Embryonic facial prominence (tissue), 1 donor: Measurements from ENCODE around the gene PTPRT.
A peak's percentile ranks its signal among the peaks of the same experiment; 100 is the strongest.
"Not testable (repeated sequence)": the region's sequence is repeated elsewhere in the genome, so short reads cannot be mapped to it uniquely, and the experiment has no call there.

ENCODE experiments used
- DNase-seq: peaks from one replicate; pipeline ENCODE4 v3.0.0-alpha.2; 2016; ENCODE audit errors: extremely low spot score

Gene PTPRT

DNA sequence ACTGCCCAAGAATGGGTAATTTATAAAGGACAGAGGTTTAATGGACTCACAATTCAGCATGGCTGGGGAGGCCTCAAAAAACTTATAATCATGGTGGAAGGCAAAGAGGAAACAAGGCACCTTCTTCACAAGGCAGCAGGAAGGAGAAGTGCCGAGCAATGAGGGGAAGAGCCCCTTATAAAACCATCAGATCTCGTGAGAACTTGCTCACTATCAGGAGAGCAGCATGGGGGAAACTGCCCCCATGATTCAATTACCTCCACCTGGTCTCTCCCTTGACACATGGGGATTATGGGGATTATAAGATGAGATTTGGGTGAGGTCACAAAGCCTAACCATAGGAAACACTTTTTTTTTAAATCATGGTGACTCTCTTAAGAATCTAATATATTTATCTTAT lies 278.9 kb downstream of the PTPRT start:
- DNase-seq = not testable (repeated sequence)

DNA sequence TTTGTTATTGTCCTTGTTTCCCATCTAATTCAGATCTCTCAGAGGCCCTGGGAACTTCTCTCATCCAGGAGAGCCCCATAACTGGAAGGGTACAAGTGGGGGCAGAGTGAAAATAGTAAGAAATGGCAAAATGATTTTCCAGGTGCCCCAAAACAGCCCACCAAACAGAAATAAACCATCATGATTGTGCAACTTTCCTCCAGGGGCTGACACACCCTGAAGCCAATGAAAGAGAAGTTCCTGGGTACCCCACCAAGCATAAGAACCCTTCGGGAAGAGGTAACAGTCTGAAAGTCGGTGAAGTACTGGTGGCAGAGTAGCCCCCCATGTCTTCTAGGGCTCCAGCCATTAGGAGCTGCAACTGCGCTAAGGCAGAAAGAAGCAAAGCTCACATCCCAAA lies 282.0 kb downstream of the PTPRT start:
- no peak for DNase-seq

DNA sequence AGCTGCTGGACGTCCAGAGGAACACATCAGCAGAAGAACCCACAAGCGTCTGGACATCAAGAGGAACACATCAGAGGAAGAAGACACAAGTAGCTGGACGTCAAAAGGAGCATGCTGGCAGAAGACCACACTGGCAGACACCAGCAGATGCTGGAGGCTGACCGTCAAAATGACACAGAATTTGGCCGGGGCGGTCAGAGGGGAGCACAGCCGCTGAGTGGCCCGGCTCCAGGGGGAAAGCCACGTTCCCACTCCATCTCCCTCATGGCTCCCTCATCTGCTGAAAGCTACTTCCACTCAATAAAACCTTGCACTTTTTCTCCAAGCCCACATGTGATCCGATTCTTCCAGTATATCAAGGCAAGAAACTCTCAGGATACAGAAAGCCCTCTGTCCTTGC lies 283.6 kb downstream of the PTPRT start:
- no peak for DNase-seq

DNA sequence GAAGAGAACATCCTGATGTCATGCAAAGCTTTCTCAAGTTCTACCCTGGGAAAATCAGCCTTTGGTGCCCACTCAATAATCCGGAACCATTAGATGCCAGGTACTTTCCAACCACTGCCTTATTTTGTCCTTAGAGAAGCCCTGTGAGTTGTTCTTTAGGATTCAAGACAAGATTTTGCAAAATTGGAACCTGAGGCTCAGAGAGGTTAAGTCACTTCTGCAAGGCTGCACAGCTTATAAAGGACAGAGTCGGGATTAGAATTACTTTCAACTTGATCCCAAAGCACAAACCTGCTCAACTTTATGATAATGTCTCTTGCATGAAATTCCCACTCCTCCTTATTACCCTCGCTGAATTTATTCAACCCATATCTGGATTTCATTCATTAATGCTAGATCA lies 287.2 kb downstream of the PTPRT start:
- no peak for DNase-seq

DNA sequence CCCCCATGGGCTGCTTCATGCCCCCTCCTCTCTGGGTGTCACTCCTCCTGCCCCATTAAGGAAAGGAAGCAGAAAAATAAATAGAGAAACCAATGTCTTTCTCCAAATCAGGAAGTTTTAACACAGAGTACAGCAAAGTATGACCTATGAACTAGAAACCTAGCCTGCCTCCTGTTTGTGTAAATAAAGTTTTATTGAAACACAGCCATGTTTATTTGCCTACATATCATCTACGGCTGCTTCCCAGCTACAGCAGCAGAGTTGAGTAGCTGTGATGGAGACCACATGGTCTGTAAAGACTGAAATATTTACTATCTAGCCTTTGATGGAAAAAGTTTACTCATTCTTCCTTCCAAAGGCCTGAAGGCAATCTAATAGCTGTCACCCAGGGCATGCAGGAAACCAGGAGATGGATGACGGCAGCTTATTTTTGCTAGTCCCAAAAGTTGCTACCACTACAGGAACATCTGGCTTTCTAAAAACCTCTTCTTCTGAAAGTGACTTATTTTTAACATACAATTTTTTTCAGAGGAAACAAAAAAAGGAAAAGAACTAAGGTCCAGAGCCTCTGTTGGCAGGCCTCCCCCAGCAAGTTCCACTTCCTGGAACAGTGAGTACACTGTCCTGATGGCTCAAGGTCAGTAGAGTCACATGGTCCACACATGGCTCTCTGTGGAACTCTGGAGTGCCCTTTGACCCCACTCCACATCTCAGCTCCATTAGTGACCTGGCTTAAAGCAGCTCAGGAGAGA lies 287.8 kb downstream of the PTPRT start:
- DNase-seq = no peak

DNA sequence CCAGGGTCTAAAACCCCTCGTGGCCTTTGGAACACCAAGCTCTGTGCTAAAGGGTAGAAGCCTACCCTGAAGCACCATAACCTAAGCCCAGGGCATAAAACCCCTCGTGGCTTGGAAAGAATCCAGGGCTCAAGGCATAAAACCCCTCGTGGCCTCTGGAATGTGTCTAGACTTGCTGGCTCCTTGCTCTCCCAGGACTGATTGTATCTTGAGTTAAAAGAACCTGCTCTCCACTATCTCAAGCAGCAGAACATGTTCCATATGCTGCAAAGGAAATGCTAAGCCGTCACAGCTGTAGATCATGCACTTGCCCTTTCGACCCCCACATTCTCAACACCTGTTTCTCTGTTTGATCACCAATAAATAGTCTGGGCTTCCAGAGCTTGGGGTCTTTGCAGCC lies 288.9 kb downstream of the PTPRT start:
- not testable (repeated sequence) for DNase-seq

DNA sequence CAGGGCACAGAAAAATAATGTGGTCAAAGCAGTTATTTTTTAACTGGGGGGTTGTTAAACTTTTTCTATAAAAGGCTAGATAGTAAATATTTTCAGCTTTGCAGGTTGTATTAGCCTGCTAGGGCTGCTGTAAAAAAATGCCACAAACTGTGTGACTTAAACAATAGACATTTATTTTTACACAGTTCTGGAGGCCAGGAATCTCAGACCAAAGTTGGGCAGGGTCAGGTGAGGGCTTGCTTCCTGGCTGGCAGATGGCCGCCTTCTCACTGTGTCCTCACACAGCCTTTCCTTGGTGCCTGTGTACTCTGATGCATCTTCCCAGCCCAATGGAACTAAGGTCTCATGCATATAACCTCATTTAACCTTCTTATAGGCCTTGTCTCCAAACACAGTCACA lies 294.7 kb downstream of the PTPRT start:
- no peak for DNase-seq

DNA sequence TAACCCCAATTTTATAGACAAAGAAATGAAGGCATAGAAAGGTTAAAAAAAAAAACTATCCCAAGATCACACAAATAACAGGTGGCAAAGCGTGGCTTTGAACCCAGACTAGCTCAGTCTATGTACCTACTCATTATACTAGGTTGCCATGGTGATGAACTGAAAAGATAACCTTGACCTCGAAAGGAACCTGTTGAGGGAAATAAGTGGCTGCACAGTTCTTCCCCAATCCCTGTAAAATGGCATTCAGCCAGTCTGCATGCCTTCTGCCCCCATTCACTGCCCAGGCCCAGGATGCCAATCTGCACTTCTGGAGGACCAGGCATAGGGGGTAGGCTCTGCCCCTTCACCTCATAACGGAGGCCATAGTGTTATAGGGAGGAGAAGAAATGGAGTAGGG lies 295.2 kb downstream of the PTPRT start:
- no peak for DNase-seq

DNA sequence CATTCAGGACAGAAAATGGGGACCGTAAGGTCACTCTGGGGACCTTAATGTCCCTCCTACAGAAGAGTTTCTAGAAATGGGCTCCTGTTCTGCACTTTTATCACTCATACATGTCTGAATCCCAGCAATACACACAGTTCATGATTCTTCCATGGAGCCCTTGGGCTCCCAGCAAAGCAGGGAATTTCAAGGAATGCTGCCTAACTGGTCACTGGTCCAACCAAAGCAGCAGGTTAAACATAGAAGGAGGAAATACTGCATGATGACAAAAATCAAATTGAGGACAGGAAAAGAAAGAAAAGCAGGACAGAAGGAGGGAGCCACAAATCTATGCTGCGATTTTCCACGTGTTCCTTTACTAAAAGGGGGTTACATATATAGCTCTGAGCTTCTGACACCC lies 300.2 kb downstream of the PTPRT start:
- DNase-seq = no peak

DNA sequence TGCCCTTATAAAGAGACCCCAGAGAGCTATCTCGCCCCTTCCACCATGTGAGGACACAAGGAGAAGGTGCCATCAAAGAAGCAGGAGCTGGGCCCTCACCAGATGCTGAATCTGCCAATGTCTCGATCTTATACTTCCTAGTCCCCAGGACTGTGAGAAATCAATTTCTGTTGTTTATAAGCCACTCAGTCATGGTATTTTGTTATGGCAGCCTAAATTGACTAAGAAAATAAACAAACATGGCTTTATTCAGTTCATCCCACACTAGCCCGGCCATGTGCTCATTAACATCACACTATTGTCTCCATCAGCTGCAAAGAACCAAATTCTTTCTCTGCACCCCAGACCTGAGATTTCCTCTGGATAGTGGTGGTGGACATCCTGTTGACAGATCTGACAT lies 302.4 kb downstream of the PTPRT start:
- DNase-seq = no peak

DNA sequence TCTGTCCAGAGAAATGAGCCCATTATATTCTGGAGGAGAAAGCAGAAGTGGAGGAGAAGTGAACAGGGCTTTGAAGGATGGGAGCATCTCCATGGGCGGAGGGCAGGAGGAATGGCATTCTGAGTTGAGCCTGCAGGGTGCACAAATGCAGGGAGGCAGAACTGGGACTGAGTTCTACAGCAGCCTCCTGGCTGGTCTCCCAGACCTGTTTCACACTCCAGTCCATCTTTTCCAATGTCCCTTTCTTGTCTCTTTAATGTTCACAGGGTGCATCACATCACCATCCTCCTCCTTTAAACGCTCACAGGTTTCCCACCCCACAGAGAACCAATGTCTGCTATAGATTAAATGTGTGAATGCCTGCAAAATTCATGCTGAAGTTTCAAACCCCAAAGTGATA lies 302.9 kb downstream of the PTPRT start:
- DNase-seq = no peak

DNA sequence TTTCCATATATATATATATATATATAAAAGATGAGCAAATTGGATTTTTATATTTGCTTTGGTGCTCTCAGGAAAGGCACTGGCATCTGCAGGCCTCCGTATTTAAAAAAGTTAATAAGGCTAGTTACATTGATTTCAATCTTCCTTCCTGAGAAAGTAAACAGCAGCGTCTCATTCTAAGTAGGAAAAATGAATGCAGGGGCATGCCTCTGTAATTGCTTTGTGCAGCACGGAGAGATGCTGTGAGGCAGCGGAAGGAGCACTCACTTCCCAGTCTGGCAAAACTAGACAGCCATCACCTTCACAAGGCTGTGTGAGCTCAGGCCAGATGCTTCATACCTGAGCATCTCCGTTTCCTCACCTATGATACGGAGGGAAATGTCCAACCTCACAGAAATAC lies 303.7 kb downstream of the PTPRT start:
- no peak for DNase-seq

DNA sequence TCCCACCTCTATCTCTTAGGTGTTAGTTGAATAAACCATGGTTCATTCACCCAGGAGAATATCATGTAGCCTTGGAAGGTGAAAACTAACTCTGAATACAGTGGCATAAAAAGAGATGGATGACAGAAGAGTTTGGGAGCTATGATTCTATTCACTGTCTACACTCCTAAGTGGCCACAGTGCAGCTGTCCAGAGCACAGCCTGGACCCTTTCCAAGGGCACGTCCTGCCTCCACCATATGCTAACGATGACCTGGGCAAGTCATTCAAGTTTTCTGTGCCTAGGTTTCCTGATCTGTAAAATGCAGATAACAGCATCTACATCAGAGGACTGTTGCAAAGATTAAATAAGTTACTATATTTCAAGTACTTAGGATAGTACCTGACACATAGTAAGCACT lies 314.1 kb downstream of the PTPRT start:
- DNase-seq = no peak

DNA sequence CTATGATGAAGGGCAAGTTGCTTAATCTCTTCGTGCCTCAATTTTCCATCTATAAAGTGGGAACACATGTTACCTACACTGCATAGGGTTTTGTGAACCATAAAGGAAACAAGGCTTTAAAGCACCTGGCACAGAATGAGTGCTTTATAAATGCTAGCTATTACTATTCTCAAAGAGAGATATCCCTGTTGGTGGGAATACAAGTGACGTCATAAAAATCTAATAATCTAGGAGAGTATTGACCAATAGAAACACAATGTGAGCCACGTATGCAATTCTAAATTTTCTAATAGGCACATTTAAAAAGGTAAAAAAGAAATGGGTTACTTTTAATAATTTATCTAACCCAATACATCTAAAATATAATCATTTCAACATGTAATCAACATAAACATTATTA lies 316.4 kb downstream of the PTPRT start:
- no peak for DNase-seq

DNA sequence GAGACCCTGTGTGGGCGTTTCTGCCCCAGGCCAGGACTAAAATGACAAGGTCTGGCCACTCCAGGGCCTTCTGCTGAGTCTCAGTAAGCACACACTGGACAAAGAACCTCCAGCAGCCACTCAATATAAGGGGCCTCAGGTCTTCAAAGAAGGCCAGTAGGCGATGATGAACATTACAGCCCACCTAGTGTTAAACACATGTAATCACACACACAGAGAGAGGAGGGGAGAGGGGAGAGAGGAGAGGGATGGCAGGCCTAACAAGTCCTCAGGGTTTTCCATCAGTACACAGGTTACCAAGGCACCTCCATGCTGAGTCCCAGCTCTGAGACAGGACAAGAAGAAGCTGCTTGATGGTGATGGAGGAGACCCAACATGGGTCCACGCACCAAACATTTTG lies 325.6 kb downstream of the PTPRT start:
- DNase-seq = no peak

DNA sequence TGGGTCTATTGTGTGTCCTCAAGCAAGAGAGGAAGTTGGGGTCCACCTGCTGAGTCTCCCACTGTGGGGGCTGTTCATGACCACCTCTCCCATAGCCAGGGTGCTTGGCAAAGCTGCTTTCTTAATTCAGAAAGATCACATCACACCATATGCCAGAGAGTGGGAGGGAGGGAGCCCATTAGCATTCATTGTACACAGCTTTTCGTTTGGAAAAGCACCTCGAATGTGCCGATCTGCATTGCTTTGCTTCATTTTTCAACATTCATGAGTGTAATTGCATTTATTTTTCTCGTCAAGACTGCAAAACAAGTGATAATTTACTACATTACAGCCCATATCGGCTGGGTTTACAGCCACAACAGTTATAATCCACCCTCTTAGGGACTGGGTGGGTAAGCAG lies 327.3 kb downstream of the PTPRT start:
- DNase-seq = no peak

DNA sequence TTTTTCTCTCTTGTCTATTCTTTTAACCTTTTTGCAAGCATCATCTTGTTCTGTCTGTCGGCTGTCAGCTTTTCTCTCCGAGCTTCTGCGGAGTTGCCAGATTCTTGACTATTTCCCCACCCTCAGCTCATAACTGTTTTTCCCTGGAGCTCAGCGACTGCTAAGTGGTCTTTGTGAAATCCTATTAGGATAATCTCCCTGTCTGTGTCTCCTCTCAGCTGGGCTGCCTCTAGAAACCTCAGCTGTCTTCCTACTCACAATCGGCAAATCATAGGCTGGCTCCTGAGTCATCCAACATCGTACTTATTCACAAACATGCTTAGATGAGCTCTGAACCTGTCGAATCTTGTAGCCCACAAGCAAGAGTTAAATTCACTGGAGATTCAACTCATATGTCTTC lies 332.3 kb downstream of the PTPRT start:
- DNase-seq = peak; percentile 7

DNA sequence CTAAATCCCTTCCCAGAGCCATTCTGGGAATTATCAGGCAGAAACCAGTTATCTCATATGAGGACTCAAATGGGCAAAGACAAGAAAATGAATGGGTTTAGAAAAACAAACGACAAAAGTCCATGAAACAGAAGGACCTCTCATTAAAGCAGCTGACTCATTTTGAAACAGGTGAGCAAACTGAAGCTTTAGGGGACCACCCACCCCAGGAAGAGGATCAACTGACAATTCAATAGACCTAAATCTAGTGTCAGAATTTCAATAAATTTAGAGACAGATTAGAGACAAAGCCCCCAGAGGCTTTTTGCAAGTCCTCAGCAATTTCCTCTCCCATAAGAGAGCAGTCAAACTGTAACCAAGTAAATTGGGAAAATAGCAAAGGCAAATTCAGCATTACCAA lies 333.8 kb downstream of the PTPRT start:
- no peak for DNase-seq

DNA sequence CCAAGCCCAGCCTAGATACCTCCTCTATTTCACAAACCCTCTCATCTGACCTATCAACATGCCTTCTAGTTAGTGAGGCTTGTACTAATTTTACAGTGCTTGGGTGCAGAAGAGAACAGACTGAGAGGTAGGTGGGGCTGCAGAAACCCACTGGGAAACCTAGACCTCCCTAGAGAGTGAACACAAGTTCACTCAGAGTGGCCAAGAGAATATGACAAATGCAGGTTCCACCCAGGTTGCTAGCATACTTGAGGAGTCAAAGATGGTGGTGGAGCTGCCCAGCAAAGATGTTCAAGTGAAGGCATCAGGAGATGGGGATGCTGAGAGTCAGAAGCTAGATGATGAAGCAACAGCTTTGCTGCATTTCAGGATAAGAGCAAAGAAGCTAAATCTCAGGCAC lies 337.0 kb downstream of the PTPRT start:
- DNase-seq = no peak

DNA sequence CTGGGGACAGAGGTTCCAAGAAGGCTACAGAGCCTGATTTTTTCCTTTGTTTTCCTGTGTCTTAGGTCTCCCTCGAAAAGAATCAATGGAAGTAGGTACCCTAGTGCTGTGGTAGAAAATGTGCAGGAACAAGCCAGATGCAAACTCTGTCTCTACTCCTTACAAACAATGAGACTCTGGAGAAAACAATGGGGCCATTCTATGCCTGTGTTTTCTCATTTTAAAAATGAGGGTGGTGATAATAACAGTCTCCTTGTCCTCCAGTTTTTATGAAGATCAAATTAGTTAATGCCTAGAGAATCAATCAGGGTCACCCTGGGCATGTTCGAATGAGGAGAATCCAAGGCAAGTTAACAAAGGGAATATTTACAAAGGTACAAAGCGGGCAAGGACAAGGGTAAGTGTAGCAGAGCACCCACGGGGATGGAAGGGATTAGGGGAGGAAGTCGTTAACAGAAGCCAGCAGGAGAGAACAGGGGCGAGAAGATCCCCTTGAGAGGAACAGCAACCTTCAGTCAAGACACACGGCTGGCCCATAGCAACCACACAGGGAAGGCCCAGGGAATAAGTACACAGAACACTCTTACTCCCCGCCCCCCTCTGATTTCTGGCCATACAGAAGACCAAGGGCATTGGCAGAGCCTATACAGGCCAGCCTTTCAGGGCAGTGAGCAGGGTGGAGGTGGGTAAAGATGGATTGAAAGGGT lies 342.8 kb downstream of the PTPRT start:
- DNase-seq = no peak

DNA sequence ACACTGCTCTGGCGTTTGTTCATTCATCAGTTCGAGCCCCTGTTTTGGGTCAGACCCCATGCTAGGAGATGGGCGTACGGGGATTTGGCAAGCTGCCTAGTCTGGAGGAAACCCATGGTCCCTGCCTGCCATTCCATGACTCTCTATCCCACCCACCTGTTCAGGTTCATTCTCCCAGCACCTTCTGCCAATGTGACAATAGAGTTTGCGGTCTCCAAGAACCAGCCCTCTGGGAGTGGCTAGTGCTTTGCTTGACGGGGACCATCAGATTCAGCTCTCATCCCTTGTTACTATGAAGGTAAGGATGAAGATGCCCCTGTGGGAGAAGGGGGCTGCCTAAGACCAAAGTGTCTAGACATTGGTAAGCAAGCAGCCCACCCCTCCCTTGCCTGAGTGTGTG lies 345.0 kb downstream of the PTPRT start:
- no peak for DNase-seq

DNA sequence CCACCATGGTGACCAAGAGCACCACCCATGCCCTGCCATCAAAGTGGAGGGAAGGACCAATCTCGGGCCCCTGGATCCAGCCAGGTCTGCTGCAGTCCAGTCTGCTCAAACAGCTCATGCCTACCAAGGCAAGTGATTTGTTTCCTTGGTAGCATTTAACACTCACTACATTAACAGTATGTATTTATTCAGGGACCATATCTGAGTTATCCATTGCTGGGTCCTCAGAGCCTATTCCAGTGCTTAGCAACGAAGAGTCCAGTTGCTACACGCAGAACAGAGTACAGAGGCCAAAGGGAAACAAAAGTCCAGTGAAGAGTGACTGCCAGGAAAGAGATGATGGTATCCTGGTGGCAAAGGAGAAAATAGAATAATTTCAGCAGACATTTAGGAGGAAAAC lies 352.2 kb downstream of the PTPRT start:
- DNase-seq = no peak

DNA sequence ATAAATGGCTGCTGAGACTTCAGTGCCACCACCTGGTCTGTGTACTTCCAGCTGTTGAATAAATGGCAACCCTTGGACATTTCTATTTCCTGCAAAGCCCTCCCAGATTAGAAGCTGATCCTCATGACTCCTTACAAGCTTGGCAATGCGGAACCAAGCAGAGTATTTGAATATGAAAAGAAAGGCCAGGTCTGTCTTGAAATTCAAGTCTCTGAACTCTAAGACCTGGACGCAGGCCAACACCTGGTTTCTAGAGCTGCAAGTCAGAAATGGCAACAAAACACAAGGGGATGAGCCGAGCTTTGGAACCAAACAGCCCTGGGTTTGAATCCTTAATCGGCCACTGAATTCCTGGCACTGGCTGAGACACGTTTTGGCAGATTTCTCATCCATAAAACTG lies 353.4 kb downstream of the PTPRT start:
- DNase-seq = no peak

DNA sequence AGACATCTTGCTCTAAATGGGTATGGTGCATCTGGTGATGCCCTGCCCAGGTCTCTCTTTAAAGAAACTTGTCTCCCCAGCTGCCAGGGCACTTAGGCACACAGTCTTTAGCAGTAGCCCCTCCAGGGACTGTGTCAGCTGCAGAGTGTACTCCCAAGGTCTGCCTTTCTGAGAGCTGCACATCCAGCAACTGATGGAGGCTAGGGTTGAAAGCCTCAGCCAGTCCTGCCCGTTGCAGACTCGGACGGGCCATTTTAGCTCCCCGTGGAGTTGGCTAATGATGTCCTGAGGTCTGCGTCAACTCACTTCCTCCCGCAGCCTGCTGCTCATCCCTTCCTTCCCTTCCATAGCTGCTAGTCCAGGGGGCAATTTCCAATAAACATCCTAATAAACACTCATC lies 381.8 kb downstream of the PTPRT start:
- DNase-seq = no peak
